Calu3 (cell line): ENCODE measurements around the gene C1orf198. TPM values are rescaled to one million over a fixed set of nuclear protein-coding genes. Genes with fewer than 3 reads are reported as not detected.

ENCODE experiments used
- BruUV-seq: library from RNA; stranded (reverse); fragments of 400-500 nt; replicated peaks from 2 replicates; lab custom pipeline; 2021; lab: Mats Ljungman, UMichigan
- CTCF ChIA-PET: fragments of 300-600 bp; sonication (Branson Sonifier 250); formaldehyde crosslinking; loops from one replicate; lab custom pipeline; 2022; ENCODE audit warnings: antibody characterized with exemption; lab: Charles Lee
- DNase-seq: peaks from one replicate; pipeline ENCODE4 v3.0.0; 2022
- H3K27ac Mint-ChIP-seq: one replicate; pipeline ENCODE4 v1.8.0; 2022; ENCODE audit warnings: mixed read lengths; ENCODE audit not compliant: unreplicated experiment
- H3K27me3 Mint-ChIP-seq: one replicate; pipeline ENCODE4 v1.8.0; 2022; ENCODE audit warnings: mixed read lengths; ENCODE audit not compliant: unreplicated experiment
- H3K36me3 Mint-ChIP-seq: one replicate; pipeline ENCODE4 v1.8.0; 2022; ENCODE audit warnings: mild to moderate bottlenecking, moderate library complexity, mixed read lengths; ENCODE audit not compliant: insufficient read depth, unreplicated experiment
- H3K4me1 Mint-ChIP-seq: one replicate; pipeline ENCODE4 v1.8.0; 2022; ENCODE audit warnings: mild to moderate bottlenecking, low read depth, mixed read lengths; ENCODE audit not compliant: unreplicated experiment
- H3K4me3 Mint-ChIP-seq: one replicate; pipeline ENCODE4 v1.8.0; 2022; ENCODE audit warnings: mild to moderate bottlenecking, low read depth, moderate library complexity, mixed read lengths; ENCODE audit not compliant: unreplicated experiment
- H3K9me3 Mint-ChIP-seq: one replicate; pipeline ENCODE4 v1.8.0; 2022; ENCODE audit warnings: low read depth, mixed read lengths; ENCODE audit not compliant: unreplicated experiment
- CTCF ChIP-seq: fragments of 200-600 bp; IDR thresholded peaks from one replicate; pipeline ENCODE4 v1.8.0; 2022; ENCODE audit warnings: antibody characterized with exemption; ENCODE audit not compliant: unreplicated experiment
- intact Hi-C: fragments of 100-400 bp; cut with micrococcal nuclease; formaldehyde crosslinking; loops from one replicate; pipeline ENCODE4 v1.10.0; 2022; ENCODE audit not compliant: unreplicated experiment
- total RNA-seq: library from RNA; stranded (reverse); gene quantifications from 2 replicates; pipeline ENCODE4 v1.2.3, GENCODE V29; 2022

C1orf198 gene
- total RNA-seq, 1 experiment from 2014 or later: 80.4 TPM

- BruUV-seq: no TSS peak
- Mint-ChIP-seq H3K27me3 (no peaks in the 10 kb centered on the region), H3K4me1 (no peaks in the 10 kb centered on the region), H3K36me3 (no peaks in the 10 kb centered on the region), H3K4me3 (no peak overlapping the region), H3K27ac (no peak overlapping the region), H3K9me3 (peaks cover 2% of the 10 kb centered on the region)
- intact Hi-C loops: loop anchor here (5.0 kb wide), 1 partner anchor 180 kb away; the partner anchor contains the start of genes ARV1 and TTC13
- no peak for TF ChIP-seq CTCF
- no peak for DNase-seq
- CTCF ChIA-PET: interaction anchor here (1.3 kb wide), 2 partner anchors 8 to 83 kb away, joined by 6 to 7 read pairs; partner anchors contain the start of gene AGT
Measured at GRCh38 chr1:230797376-230797920, 70.9 kb downstream of the C1orf198 start.

GRCh38 chr1:230796626-230797025 is 71.7 kb downstream of the C1orf198 start:
- intact Hi-C loops: loop anchor here (5.0 kb wide), 1 partner anchor 181 kb away; the partner anchor contains the start of genes ARV1 and TTC13
- no peaks in the 10 kb centered on the region for H3K9me3 Mint-ChIP-seq
- no peak for TF ChIP-seq CTCF
- DNase-seq: no peak
- H3K27me3 Mint-ChIP-seq: no peaks in the 10 kb centered on the region
- no peaks in the 10 kb centered on the region for H3K36me3 Mint-ChIP-seq
- H3K4me3 Mint-ChIP-seq: no peak overlapping the region
- CTCF ChIA-PET: interaction anchor here (1.1 kb wide), 1 partner anchor 110 kb away, joined by 4 read pairs; no protein-coding TSS in a partner anchor
- BruUV-seq: no TSS peak
- H3K4me1 Mint-ChIP-seq: no peaks in the 10 kb centered on the region
- no peak overlapping the region for H3K27ac Mint-ChIP-seq

- no TSS peak for BruUV-seq
- intact Hi-C loops: loop anchor here (5.0 kb wide), 1 partner anchor 182 kb away; the partner anchor contains the start of genes ARV1 and TTC13
- no peak for TF ChIP-seq CTCF
- no peaks in the 10 kb centered on the region for H3K9me3 Mint-ChIP-seq
- no peaks in the 10 kb centered on the region for H3K27me3 Mint-ChIP-seq
- H3K36me3 Mint-ChIP-seq: no peaks in the 10 kb centered on the region
- H3K4me3 Mint-ChIP-seq: no peak overlapping the region
- no peak overlapping the region for H3K27ac Mint-ChIP-seq
- CTCF ChIA-PET: interaction anchor here (0.8 kb wide), 1 partner anchor 30 kb away, joined by 4 read pairs; no protein-coding TSS in a partner anchor
- H3K4me1 Mint-ChIP-seq: no peaks in the 10 kb centered on the region
- no peak for DNase-seq
Measured at GRCh38 chr1:230794871-230795605, 73.3 kb downstream of the C1orf198 start.

GRCh38 chr1:230794431-230794830 is 73.9 kb downstream of the C1orf198 start:
- no peak overlapping the region for H3K27ac Mint-ChIP-seq
- no TSS peak for BruUV-seq
- no peaks in the 10 kb centered on the region for H3K27me3 Mint-ChIP-seq
- DNase-seq: no peak
- CTCF ChIA-PET: no interaction called here
- H3K4me1 Mint-ChIP-seq: no peaks in the 10 kb centered on the region
- intact Hi-C loops: no loop called here
- H3K36me3 Mint-ChIP-seq: no peaks in the 10 kb centered on the region
- H3K9me3 Mint-ChIP-seq: no peaks in the 10 kb centered on the region
- H3K4me3 Mint-ChIP-seq: no peak overlapping the region
- no peak for TF ChIP-seq CTCF
